Loucy (cell line): ENCODE data around the gene TRPM3.

Experiments used
- H2AFZ ChIP-seq: fragments of 200-600 bp; sonication (generic); 2 replicates; pipeline ENCODE4 v1.6.0; 2016; ENCODE audit warnings: antibody characterized with exemption, mild to moderate bottlenecking, low read length, moderate library complexity
- H3F3A ChIP-seq: fragments of 200-600 bp; 2 replicates; pipeline ENCODE4 v1.6.0; 2016; ENCODE audit warnings: antibody characterized with exemption, low read depth, mild to moderate bottlenecking
- H3K27me3 ChIP-seq: fragments of 200-600 bp; sonication (generic); 2 replicates; pipeline ENCODE4 v1.6.1; 2014; ENCODE audit warnings: low read length, mild to moderate bottlenecking; ENCODE audit not compliant: insufficient read depth, poor library complexity, severe bottlenecking
- H3K36me3 ChIP-seq: fragments of 200-600 bp; sonication (generic); 2 replicates; pipeline ENCODE4 v1.6.1; 2016; ENCODE audit warnings: low read length; ENCODE audit not compliant: insufficient read depth
- H3K4me1 ChIP-seq: fragments of 200-600 bp; sonication (generic); 2 replicates; pipeline ENCODE4 v1.5.1; 2014; ENCODE audit warnings: low read length, mild to moderate bottlenecking; ENCODE audit not compliant: insufficient read depth, poor library complexity, severe bottlenecking
- H3K4me2 ChIP-seq: fragments of 200-600 bp; sonication (generic); 2 replicates; pipeline ENCODE4 v1.6.0; 2014; ENCODE audit warnings: antibody characterized with exemption, low read length, low read depth, mild to moderate bottlenecking; ENCODE audit not compliant: poor library complexity, severe bottlenecking
- H3K4me3 ChIP-seq: fragments of 200-600 bp; sonication (generic); 2 replicates; pipeline ENCODE4 v1.5.1; 2014; ENCODE audit warnings: low read length, mild to moderate bottlenecking, mixed read lengths; ENCODE audit not compliant: poor library complexity, severe bottlenecking
- H3K79me2 ChIP-seq: fragments of 200-600 bp; sonication (generic); 2 replicates; pipeline ENCODE4 v1.6.1; 2014; ENCODE audit warnings: low read length; ENCODE audit not compliant: insufficient read depth
- H3K9ac ChIP-seq: fragments of 200-600 bp; sonication (generic); 2 replicates; pipeline ENCODE4 v1.6.0; 2014; ENCODE audit warnings: mild to moderate bottlenecking, low read depth, low read length, moderate library complexity; ENCODE audit not compliant: poor library complexity, severe bottlenecking
- H3K9me2 ChIP-seq: fragments of 200-600 bp; sonication (generic); replicated peaks from 2 replicates; pipeline ENCODE4 v1.6.1; 2016; ENCODE audit warnings: low read depth, low read length, mixed read lengths
- H3K9me3 ChIP-seq: fragments of 200-600 bp; sonication (generic); 2 replicates; pipeline ENCODE4 v1.6.1; 2014; ENCODE audit warnings: mild to moderate bottlenecking, antibody characterized with exemption, low read length, low read depth; ENCODE audit not compliant: insufficient read depth
- H4K20me1 ChIP-seq: fragments of 200-600 bp; sonication (generic); 2 replicates; pipeline ENCODE4 v1.6.0; 2014; ENCODE audit warnings: antibody characterized with exemption, low read length, mild to moderate bottlenecking; ENCODE audit not compliant: insufficient read depth, poor library complexity, severe bottlenecking
- EZH2phosphoT487 ChIP-seq: fragments of 200-600 bp; IDR thresholded peaks from 2 replicates; pipeline ENCODE4 v1.6.1; 2018; ENCODE audit warnings: antibody characterized with exemption, mild to moderate bottlenecking, moderate library complexity, borderline replicate concordance
- TF ChIP-seq, protein P1 (sequence below): fragments of 200-600 bp; sonication (generic); conservative IDR thresholded peaks from 2 replicates; pipeline ENCODE4 v1.5.1; 2014; ENCODE audit warnings: mild to moderate bottlenecking, antibody characterized with exemption, low read length

Gene TRPM3

GRCh38 chr9:71157731-71158130, 36.3 kb upstream of the TRPM3 start:
- no peak overlapping the region for H2AFZ ChIP-seq
- no peaks in the 10 kb centered on the region for H3K4me1 ChIP-seq
- H3F3A ChIP-seq, result no peaks in the 10 kb centered on the region
- H3K27me3 ChIP-seq, result no peaks in the 10 kb centered on the region
- no peak overlapping the region for H3K4me3 ChIP-seq
- no peak overlapping the region for H3K4me2 ChIP-seq
- H3K9me3 ChIP-seq, result no peaks in the 10 kb centered on the region
- H3K36me3 ChIP-seq, result no peaks in the 10 kb centered on the region
- H3K79me2 ChIP-seq, result no peaks in the 10 kb centered on the region
- H3K9ac ChIP-seq, result no peak overlapping the region
- TF ChIP-seq, protein P1, sequence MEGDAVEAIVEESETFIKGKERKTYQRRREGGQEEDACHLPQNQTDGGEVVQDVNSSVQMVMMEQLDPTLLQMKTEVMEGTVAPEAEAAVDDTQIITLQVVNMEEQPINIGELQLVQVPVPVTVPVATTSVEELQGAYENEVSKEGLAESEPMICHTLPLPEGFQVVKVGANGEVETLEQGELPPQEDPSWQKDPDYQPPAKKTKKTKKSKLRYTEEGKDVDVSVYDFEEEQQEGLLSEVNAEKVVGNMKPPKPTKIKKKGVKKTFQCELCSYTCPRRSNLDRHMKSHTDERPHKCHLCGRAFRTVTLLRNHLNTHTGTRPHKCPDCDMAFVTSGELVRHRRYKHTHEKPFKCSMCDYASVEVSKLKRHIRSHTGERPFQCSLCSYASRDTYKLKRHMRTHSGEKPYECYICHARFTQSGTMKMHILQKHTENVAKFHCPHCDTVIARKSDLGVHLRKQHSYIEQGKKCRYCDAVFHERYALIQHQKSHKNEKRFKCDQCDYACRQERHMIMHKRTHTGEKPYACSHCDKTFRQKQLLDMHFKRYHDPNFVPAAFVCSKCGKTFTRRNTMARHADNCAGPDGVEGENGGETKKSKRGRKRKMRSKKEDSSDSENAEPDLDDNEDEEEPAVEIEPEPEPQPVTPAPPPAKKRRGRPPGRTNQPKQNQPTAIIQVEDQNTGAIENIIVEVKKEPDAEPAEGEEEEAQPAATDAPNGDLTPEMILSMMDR, result no peak
- no peak for TF ChIP-seq EZH2phosphoT487
- no peaks in the 10 kb centered on the region for H3K9me2 ChIP-seq
- H4K20me1 ChIP-seq, result no peaks in the 10 kb centered on the region

GRCh38 chr9:71147368-71147767, 25.9 kb upstream of the TRPM3 start:
- TF ChIP-seq, protein P1, result no peak
- no peak for TF ChIP-seq EZH2phosphoT487
- H3K9me2 ChIP-seq, result no peaks in the 10 kb centered on the region

GRCh38 chr9:71146511-71146910, 25.1 kb upstream of the TRPM3 start:
- no peak overlapping the region for H3K4me3 ChIP-seq
- H3K4me2 ChIP-seq, result no peak overlapping the region
- H3K36me3 ChIP-seq, result no peaks in the 10 kb centered on the region
- H4K20me1 ChIP-seq, result no peaks in the 10 kb centered on the region
- no peaks in the 10 kb centered on the region for H3K79me2 ChIP-seq
- no peaks in the 10 kb centered on the region for H3K9me3 ChIP-seq
- no peaks in the 10 kb centered on the region for H3K27me3 ChIP-seq
- TF ChIP-seq EZH2phosphoT487, result no peak
- TF ChIP-seq, protein P1, result no peak
- no peak overlapping the region for H2AFZ ChIP-seq
- no peaks in the 10 kb centered on the region for H3K9me2 ChIP-seq
- no peaks in the 10 kb centered on the region for H3K4me1 ChIP-seq
- H3K9ac ChIP-seq, result no peak overlapping the region
- H3F3A ChIP-seq, result no peaks in the 10 kb centered on the region

More at GRCh38 chr9:71147368-71147767, 25.9 kb upstream of the TRPM3 start:
- Histone ChIP-seq H3K9me3 (no peaks in the 10 kb centered on the region), H3K9ac (no peak overlapping the region), H3F3A (no peaks in the 10 kb centered on the region), H3K79me2 (no peaks in the 10 kb centered on the region), H3K4me3 (no peak overlapping the region), H2AFZ (no peak overlapping the region), H3K27me3 (no peaks in the 10 kb centered on the region), H4K20me1 (no peaks in the 10 kb centered on the region), H3K36me3 (no peaks in the 10 kb centered on the region), H3K4me1 (no peaks in the 10 kb centered on the region), H3K4me2 (no peak overlapping the region)
